Hepatocyte (in vitro differentiated cells): ENCODE data around the gene TSPAN32.

ENCODE experiments used
- EZH2 ChIP-seq: fragments of 200-600 bp; sonication (generic); IDR thresholded peaks from 2 replicates; pipeline ENCODE4 v1.6.1; 2016; ENCODE audit warnings: antibody characterized with exemption, mild to moderate bottlenecking, borderline replicate concordance
- TF ChIP-seq, protein P1 (sequence below): fragments of 200-600 bp; sonication (generic); IDR thresholded peaks from 2 replicates; pipeline ENCODE4 v1.5.1; 2016; ENCODE audit warnings: antibody characterized with exemption, mild to moderate bottlenecking; ENCODE audit not compliant: poor library complexity

DNA sequence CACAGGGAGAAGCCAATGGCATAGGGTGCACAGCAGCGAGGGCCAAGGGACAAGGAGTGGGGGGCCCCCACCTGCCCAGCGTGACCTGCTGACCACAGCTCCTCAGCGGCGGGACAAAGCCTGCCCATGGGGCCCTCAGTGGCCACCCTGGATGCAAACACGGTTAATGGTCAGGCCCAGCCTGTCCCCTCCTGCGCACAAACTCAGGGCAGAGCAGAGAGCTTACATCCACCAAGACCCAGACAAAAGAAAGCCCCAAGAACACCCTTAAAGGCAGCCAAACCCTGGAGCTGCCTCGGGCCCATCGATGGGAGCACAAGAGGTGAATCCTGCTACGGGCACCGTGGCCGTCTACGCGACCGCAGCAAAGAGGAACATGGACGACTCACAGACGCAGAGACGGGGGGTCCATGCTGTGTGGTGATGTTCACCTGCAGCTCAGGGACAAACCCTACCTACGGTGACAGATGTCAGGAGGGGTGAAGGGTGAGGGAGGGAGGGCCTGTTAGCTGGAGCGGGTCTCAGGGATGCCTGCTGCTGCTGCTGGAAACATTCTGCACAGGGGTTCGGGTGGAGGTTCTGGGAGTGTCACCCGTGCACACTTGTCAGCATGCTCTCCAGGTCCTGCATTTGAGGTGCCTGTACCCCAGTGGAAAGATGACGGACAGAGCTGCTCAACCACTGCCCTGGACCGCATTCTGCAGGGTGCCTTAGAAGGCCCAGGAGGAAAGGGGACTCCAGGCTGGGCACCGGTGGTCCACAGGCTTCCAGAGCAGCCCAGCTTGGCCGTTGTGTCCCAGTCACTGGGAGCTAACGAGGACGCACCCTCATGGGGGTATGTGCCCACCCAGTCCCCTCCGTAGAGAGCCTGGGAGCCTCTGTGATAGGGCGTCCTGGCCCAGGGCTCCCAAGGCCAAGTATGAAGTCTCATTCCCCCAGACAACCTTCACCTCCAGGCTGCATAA lies 43.0 kb upstream of the TSPAN32 start:
- TF ChIP-seq EZH2 = no peak
- TF ChIP-seq, protein P1, sequence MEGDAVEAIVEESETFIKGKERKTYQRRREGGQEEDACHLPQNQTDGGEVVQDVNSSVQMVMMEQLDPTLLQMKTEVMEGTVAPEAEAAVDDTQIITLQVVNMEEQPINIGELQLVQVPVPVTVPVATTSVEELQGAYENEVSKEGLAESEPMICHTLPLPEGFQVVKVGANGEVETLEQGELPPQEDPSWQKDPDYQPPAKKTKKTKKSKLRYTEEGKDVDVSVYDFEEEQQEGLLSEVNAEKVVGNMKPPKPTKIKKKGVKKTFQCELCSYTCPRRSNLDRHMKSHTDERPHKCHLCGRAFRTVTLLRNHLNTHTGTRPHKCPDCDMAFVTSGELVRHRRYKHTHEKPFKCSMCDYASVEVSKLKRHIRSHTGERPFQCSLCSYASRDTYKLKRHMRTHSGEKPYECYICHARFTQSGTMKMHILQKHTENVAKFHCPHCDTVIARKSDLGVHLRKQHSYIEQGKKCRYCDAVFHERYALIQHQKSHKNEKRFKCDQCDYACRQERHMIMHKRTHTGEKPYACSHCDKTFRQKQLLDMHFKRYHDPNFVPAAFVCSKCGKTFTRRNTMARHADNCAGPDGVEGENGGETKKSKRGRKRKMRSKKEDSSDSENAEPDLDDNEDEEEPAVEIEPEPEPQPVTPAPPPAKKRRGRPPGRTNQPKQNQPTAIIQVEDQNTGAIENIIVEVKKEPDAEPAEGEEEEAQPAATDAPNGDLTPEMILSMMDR = no peak
